ENCODE results near the gene NLGN4Y. TPM values are rescaled to one million over a fixed set of nuclear protein-coding genes. Genes with fewer than 3 reads are reported as not detected.

NLGN4Y gene
- total RNA-seq, 1 experiment from 2014 or later: not detected

DNA sequence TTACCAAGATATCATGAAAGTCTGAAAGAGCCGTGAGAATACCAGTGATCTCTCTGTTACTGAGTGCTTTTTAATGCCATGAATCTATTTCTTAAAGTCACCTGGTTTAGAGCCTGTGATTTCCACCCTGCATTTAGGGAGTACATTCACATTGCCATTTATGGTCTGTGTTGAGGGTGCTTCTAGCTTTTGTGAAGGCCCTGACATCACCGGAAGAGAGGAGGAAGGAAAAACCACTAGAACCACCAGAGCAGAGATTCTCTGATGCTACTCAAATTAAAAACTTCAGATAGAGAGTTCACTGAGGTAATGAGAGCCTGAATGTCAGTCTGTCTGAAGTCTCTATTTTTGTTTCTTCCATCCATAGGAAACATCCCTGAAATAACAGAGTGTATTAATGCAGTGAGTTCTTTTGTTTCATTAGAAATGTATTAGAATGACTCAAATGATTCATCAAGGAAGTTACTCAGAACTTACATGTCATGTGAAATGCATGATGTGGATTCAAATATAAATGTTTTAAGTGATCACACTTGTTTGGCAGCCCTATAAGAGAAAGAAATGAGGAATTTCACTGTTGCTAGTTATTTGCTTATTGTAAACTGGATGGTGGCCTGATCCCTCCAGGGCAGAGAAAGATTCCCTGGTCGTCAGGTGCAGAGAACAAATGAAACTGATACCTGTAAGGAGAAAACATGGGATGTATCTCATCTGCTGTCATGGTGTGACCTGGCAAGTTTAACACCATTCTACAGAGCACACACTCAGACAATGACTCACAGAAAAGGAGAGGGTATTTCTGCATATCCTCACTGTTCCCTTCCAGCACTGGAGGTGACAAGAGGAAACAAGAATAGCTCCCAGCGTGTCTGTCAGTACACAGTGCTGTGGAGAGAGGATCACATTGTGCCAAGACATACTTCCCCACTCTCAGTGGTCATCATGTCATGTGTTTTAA, 310.1 kb downstream of the NLGN4Y start:
- H3K18ac ChIP-seq (ENCODE audit: insufficient read length, low read depth, low read length): no peak overlapping the region
- no peaks in the 10 kb centered on the region for H3K9me3 ChIP-seq (ENCODE audit: control insufficient read depth, low read depth, low read length)
- no peak overlapping the region for H3K14ac ChIP-seq (ENCODE audit: insufficient read depth, low read length)
- no peak overlapping the region for H2AK5ac ChIP-seq (ENCODE audit: insufficient read length, low read length)
- H3K4me1 Mint-ChIP-seq: no peaks in the 10 kb centered on the region
- H3K27me3 ChIP-seq (ENCODE audit: insufficient read depth, low read length): no peaks in the 10 kb centered on the region
- no peak overlapping the region for H2AFZ ChIP-seq (ENCODE audit: low read length)
- TF ChIP-seq, protein P1, sequence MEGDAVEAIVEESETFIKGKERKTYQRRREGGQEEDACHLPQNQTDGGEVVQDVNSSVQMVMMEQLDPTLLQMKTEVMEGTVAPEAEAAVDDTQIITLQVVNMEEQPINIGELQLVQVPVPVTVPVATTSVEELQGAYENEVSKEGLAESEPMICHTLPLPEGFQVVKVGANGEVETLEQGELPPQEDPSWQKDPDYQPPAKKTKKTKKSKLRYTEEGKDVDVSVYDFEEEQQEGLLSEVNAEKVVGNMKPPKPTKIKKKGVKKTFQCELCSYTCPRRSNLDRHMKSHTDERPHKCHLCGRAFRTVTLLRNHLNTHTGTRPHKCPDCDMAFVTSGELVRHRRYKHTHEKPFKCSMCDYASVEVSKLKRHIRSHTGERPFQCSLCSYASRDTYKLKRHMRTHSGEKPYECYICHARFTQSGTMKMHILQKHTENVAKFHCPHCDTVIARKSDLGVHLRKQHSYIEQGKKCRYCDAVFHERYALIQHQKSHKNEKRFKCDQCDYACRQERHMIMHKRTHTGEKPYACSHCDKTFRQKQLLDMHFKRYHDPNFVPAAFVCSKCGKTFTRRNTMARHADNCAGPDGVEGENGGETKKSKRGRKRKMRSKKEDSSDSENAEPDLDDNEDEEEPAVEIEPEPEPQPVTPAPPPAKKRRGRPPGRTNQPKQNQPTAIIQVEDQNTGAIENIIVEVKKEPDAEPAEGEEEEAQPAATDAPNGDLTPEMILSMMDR (conservative IDR thresholded peaks at IDR 0.05): no peak
- no CpG with 5 or more reads among the region's 4 CpGs for WGBS (ENCODE audit: extremely low coverage, insufficient read length, low lambda C conversion rate)
- no peak overlapping the region for H3K4me2 ChIP-seq (ENCODE audit: insufficient read depth, insufficient read length, low read length)
- no peak overlapping the region for H3K23ac ChIP-seq (ENCODE audit: insufficient read length, low read depth, low read length)
- H3K36me3 Mint-ChIP-seq (ENCODE audit: insufficient read depth in 1 of 3, low read depth in 3 of 3): no peaks in the 10 kb centered on the region
- H2BK12ac ChIP-seq (ENCODE audit: insufficient read length, low read depth, low read length): no peak overlapping the region
- H3K23me2 ChIP-seq (ENCODE audit: insufficient read length, low read depth, low read length, poor library complexity, severe bottlenecking): no peaks in the 10 kb centered on the region
- H4K8ac ChIP-seq (replicated peaks; ENCODE audit: insufficient read length, low read depth, low read length): no peak overlapping the region
- H3K79me2 ChIP-seq (ENCODE audit: insufficient read depth, low read length): no peaks in the 10 kb centered on the region
- H3K9ac ChIP-seq (ENCODE audit: extremely low read depth, insufficient read length, low read length): no peak overlapping the region
- no peak overlapping the region for H2BK120ac ChIP-seq (ENCODE audit: low read depth, low read length, poor library complexity, severe bottlenecking)
- H3K79me1 ChIP-seq (ENCODE audit: insufficient read depth, low read depth, low read length, poor library complexity, severe bottlenecking): no peaks in the 10 kb centered on the region
- no peak for DNase-seq
- H3K27ac ChIP-seq (ENCODE audit: insufficient read length, low read depth, low read length): no peak overlapping the region
- H3K56ac ChIP-seq (ENCODE audit: insufficient read length, low read depth, low read length): no peak overlapping the region
- H3K27me3 Mint-ChIP-seq (ENCODE audit: low read depth): no peaks in the 10 kb centered on the region
- no peak overlapping the region for H2BK15ac ChIP-seq (ENCODE audit: low read depth, low read length)
- no peaks in the 10 kb centered on the region for H3K9me3 Mint-ChIP-seq
- H2BK20ac ChIP-seq (ENCODE audit: low read depth, low read length, poor library complexity, severe bottlenecking): no peak overlapping the region
- H3K4me3 Mint-ChIP-seq: no peak overlapping the region
- no peak overlapping the region for H4K5ac ChIP-seq (ENCODE audit: insufficient read length, low read depth, low read length)
- H3T11ph ChIP-seq (ENCODE audit: low read length): no peak overlapping the region
- no peak overlapping the region for H3K27ac Mint-ChIP-seq
- H4K20me1 ChIP-seq (ENCODE audit: control insufficient read depth, insufficient read depth, insufficient read length): no peaks in the 10 kb centered on the region
- no peaks in the 10 kb centered on the region for H3K4me1 ChIP-seq (ENCODE audit: insufficient read depth, low read length)
- H3K4ac ChIP-seq (ENCODE audit: low read depth, low read length): no peak overlapping the region
- no peak overlapping the region for H2BK5ac ChIP-seq (ENCODE audit: insufficient read length, low read length)
- no peak overlapping the region for H4K91ac ChIP-seq (ENCODE audit: insufficient read length, low read depth, low read length)

Measured in H9 (cell line).